ENCODE results near the gene CYBA. TPM values are rescaled to one million over a fixed set of nuclear protein-coding genes. Genes with fewer than 3 reads are reported as not detected.

The CYBA gene
- total and polyA plus RNA-seq, 2 of the 4 experiments (the other 2 are of a cell fraction), result 65.6 to 169 TPM

GRCh38 chr16:88616736-88617135 is 34.1 kb downstream of the CYBA start:
- Histone ChIP-seq H3K56ac (ENCODE audit: extremely low read depth, insufficient read depth, low read length) (no peak overlapping the region), H4K5ac (ENCODE audit: low read depth, low read length) (no peak overlapping the region), H4K91ac (ENCODE audit: insufficient read depth, low read depth, low read length) (peak overlapping the region; percentile 56; the same call in 1 of the 2 replicates), H2BK15ac (ENCODE audit: low read depth, low read length) (0 out of 3 replicates have a peak overlapping the region, but pooled peaks have one; percentile 10), H3K27ac (ENCODE audit: insufficient read depth, low read length) (no peak overlapping the region), H3K9me1 (ENCODE audit: insufficient read depth, low read length) (peaks cover 33% of the 10 kb centered on the region), H3K9me3 (ENCODE audit: control insufficient read depth, insufficient read depth, low read length) (no peaks in the 10 kb centered on the region), H3K18ac (ENCODE audit: low read depth, low read length) (no peak overlapping the region), H2AK9ac (replicated peaks; ENCODE audit: low read depth, low read length, poor library complexity) (peak overlapping the region; percentile 13), H3K4me1 (ENCODE audit: control insufficient read depth, insufficient read depth, low read length) (peaks cover 33% of the 10 kb centered on the region), H2BK120ac (ENCODE audit: low read depth, low read length) (peak overlapping the region; percentile 13; the same call in 1 of the 2 replicates), H3K4me2 (ENCODE audit: low read depth, low read length) (no peak overlapping the region), H3K4ac (ENCODE audit: low read depth, low read length) (peak overlapping the region; percentile 29; the same call in 1 of the 2 replicates), H3K79me1 (ENCODE audit: low read depth in 1 of 2, low read length in 2 of 2) (peaks cover 9 to 81% of the 10 kb centered on the region in 2 experiments), H3K9ac (ENCODE audit: low read depth, low read length) (no peak overlapping the region), H3K14ac (replicated peaks; ENCODE audit: low read depth, low read length) (peak overlapping the region; percentile 45; the same call in 1 of the 2 replicates), H4K8ac (ENCODE audit: low read depth in 2 of 2, low read length in 2 of 2) (0 out of 4 replicates have a peak overlapping the region, but pooled peaks of 1 of the 2 experiments have one; percentile 9), H2BK5ac (ENCODE audit: low read depth, low read length, poor library complexity, severe bottlenecking) (peak overlapping the region; percentile 41), H4K20me1 (ENCODE audit: insufficient read depth, low read length) (peaks cover 87% of the 10 kb centered on the region), H3K23ac (ENCODE audit: low read depth, low read length) (no peak overlapping the region), H3K27me3 (ENCODE audit: control insufficient read depth, insufficient read depth, low read length) (no peaks in the 10 kb centered on the region), H2BK20ac (ENCODE audit: low read depth, low read length) (peak overlapping the region; percentile 19; the same call in 1 of the 2 replicates), H3K4me3 (ENCODE audit: insufficient read depth, low read depth, low read length) (no peak overlapping the region), H2AFZ (replicated peaks; ENCODE audit: low read length, poor library complexity) (no peak overlapping the region), H3K36me3 (ENCODE audit: control insufficient read depth, insufficient read depth, low read length) (peaks cover 14% of the 10 kb centered on the region), H2AK5ac (ENCODE audit: low read depth, low read length) (peak overlapping the region; percentile 58; the same call in 1 of the 2 replicates)
- WGBS, 2 experiments (ENCODE audit: extremely low coverage in 2 of 2, insufficient read length in 1 of 2), result 100% methylated on average over 4 of the region's 12 CpGs; no CpG with 5 or more reads in 1 of the 2 experiments
- CTCF ChIA-PET, result no interaction called here
- POLR2A ChIA-PET (ENCODE audit: unreplicated experiment), result no interaction called here
- no TSS peak for BruUV-seq (replicated peaks)
- ATAC-seq (ENCODE audit: low read depth), result no peak
- TF ChIP-seq MAZ (IDR thresholded peaks at IDR 0.05; ENCODE audit: borderline replicate concordance, low read depth, low read length) (no peak), POLR2A (IDR thresholded peaks at IDR 0.05; ENCODE audit: low read depth, low read length) (no peak), CHD1 (IDR thresholded peaks at IDR 0.05; ENCODE audit: low read depth, low read length) (no peak), RCOR1 (IDR thresholded peaks at IDR 0.05; ENCODE audit: insufficient replicate concordance, low read length) (no peak), SMC3 (IDR thresholded peaks at IDR 0.05; ENCODE audit: low read depth, low read length) (no peak), MXI1 (IDR thresholded peaks at IDR 0.05; ENCODE audit: borderline replicate concordance, low read depth, low read length) (no peak), NFE2L2 (IDR thresholded peaks at IDR 0.05; ENCODE audit: low read depth, low read length) (no peak), BHLHE40 (IDR thresholded peaks at IDR 0.05; ENCODE audit: low read depth, low read length) (no peak)
- DNase-seq, result no peak
- intact Hi-C loops (cut with micrococcal nuclease) (no loop called here), in situ Hi-C loops (cut with MboI; ENCODE audit: low sequenced_read_pairs) (no loop called here), dilution Hi-C loops (cut with HindIII; ENCODE audit: low sequenced_read_pairs, unreplicated experiment) (no loop called here)

Measured in IMR-90 (cell line).